CD4-positive, alpha-beta T cell treated with Interleukin-6 at 100 ng/mL for 8 hours (primary cell): ENCODE measurements around the gene ANTXR2.
"Not testable (repeated sequence)": the region's sequence is repeated elsewhere in the genome, so short reads cannot be mapped to it uniquely, and the experiment has no call there.

Experiments used
- DNase-seq: peaks from one replicate; pipeline ENCODE4 v3.0.0-alpha.2; 2020; ENCODE audit warnings: mixed read lengths, low spot score

ANTXR2 gene

GRCh38 chr4:80072744-80073472, at the start of gene ANTXR2:
Gene ANTXR2, minus strand, starts transcription at chr4:80073229. Its CDS starts 669 bp downstream, at chr4:80072560.
- peak; percentile 81 for DNase-seq

DNA sequence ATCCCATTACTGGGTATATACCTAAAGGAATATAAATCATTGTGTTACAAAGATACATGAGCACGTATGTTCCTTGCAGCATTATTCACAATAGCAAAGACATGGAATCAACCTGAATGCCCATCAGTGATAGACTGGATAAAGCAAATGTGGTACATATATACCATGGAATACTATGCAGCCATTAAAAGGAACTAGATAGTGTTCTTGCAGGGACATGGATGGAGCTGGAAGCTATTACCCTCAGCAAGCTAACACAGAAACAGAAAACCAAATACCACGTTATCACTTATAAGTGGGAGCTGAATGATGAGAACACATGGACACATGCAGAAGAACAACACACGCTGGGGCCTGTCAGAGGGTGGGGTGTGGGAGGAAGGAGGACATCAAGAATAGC, 48.8 kb upstream of the ANTXR2 start:
- not testable (repeated sequence) for DNase-seq

DNA sequence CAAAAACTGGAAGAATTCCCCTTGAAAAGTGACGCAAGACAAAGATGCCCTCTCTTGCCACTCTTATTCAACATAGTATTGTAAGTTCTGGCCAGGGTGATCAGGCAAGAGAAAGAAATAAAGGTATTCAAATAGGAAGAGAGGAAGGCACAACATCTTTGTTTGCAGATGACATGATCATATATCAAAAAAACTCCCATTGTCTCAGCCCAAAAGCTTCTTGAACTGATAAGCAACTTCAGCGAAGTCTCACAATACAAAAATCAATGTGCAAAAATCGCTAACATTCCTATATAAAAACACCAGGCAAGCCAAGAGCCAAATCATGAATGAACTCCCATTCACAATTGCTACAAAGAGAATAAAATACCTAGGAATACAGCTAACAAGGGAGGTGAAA, 46.6 kb upstream of the ANTXR2 start:
- not testable (repeated sequence) for DNase-seq

GRCh38 chr4:80116516-80116915, 43.5 kb upstream of the ANTXR2 start:
- DNase-seq, result no peak

DNA sequence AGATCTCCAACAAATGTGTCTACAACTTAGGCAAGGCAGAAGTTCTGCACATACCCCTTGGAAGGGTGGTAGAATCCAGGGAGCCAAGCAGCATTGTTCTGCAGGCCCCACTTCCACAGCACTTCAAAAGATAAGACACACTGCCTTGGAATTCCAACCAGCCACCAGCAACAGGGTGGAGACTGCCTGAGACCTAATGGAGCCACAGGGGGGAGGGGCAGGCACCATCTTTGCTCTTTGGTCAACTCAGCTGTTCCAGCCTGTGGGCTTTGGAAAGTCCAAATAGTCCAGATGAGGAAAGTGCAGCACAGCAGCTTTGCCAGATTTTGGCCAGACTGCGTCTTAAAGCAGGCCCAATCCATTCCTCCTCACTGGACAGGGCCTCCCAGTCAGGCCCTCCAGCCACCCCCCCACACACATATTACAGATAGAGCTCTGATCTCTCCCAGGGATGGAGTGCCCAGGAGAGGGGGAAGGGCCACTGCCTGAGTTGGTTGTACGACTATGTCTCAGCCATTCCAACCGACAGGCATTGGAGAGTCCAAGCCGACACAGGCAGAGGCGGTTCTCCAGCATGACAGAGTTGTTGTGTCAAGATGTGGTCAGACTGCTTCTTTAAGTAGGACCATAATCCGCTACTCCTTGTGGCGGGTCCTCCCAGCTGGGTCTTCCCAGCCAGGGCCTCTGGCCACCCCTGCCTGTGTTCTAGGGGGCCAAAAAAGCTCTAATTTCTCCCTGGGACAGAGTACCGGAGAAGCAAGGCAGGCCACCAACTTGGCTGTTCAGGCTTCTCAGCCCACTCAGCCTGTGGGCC, 42.5 kb upstream of the ANTXR2 start:
- DNase-seq, result no peak

GRCh38 chr4:80114732-80115265, 41.8 kb upstream of the ANTXR2 start:
- DNase-seq, result no peak

DNA sequence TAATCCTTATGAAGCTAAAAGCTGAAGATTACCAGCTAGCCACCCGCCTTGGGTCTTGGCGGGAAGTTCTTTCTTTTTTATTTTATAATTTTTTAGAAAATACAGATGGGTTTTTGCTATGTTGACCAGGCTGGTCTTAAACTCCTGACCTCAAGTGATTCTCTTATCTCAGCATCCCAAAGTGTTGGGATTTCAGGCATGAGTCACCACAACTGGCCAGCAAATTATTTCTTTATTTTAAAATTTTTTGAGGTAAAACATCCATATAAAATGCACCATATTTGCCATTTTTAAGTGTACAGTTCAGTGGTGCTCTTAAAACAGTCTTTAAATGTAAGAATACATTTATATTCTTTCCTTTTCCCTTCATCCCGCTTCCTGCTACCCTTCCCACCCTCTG, 40.6 kb upstream of the ANTXR2 start:
- no peak for DNase-seq

DNA sequence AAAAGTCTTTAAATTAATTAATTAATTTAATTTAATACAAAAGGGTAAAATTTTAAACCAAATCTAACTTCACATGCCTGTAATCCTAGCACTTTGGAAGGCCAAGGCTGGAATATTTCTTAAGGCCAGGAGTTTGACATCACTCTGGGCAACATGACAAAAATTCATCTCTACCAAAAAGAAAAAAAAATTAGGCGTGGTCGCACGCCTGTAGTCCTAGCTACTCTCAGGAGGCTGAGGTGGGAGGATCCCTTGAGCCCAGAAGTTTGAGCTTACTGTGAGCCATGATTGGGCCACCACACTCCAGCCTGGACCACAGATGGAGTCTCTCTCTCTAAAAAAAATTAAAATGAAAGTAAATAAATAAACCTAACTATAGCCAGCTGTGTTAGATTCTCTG, 39.2 kb upstream of the ANTXR2 start:
- no peak for DNase-seq

DNA sequence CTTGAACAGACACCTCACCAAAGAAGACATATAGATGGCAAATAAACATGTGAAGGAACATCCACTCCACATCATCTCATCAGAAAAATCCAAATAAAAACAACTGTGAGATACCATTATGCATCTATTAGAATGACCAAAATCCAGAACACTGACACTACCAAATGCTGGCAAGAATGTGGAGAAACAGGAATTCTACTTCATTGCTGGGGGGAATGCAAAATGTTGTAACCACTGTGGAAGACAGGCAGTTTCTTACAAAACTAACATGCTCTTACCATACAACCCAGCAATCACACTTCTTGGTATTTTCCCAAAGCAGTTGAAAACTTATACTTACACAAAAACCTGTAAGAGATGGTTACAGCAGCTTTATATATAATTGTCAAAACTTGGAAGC, 38.2 kb upstream of the ANTXR2 start:
- no peak for DNase-seq

DNA sequence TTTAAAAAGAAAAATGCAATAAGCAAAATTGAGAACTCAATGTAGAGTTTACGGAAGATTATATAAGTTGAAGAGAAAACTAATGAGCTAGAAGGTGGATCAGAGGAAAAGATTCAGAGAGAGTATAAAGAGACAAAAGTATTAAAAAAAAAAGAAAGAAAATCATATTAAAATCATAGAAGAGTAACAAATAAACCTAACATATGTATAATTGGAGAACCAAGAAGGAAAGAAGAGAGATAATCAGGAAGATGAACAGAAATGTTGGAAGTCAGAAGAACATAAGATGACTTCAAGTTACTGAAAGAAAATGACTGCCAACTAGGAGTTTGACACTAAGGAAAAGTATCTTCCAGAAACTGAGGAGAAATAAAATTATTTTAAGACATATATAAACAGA, 34.3 kb upstream of the ANTXR2 start:
- DNase-seq, result no peak

DNA sequence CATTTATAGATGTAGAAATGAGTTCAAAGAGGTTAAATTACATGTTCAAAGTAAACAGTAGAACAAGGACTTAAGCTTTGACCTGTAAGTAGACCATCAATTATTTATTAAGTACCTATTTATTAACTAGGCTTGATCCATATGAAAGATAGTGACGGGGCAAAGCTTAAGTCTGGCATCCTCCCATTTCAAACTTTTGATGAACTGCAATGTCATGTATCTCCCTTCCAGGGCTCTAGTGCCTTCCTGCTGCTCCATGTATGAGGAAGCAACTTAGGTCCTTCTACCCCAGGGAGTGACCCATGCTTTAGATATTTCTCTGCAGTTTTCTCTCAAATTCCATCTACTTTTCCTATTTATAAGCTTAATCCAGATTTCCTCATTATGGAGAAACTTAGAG, 31.9 kb upstream of the ANTXR2 start:
- no peak for DNase-seq

GRCh38 chr4:80103629-80104028, 30.6 kb upstream of the ANTXR2 start:
- no peak for DNase-seq

DNA sequence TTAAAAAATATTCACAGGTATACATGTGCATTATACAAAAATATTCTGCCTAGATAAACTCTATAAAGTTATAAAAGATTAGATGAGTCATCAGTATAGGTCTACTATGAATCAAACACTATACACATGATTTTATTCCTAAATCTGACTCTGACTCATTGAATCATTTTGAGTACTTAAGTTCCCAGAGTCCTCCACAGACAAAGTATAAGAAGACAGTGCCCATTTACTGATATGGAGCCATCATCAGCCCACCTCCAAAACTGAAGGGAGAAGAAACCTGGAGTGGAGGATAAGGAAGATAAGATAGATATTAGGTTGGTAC, 28.7 kb upstream of the ANTXR2 start:
- DNase-seq, result no peak

DNA sequence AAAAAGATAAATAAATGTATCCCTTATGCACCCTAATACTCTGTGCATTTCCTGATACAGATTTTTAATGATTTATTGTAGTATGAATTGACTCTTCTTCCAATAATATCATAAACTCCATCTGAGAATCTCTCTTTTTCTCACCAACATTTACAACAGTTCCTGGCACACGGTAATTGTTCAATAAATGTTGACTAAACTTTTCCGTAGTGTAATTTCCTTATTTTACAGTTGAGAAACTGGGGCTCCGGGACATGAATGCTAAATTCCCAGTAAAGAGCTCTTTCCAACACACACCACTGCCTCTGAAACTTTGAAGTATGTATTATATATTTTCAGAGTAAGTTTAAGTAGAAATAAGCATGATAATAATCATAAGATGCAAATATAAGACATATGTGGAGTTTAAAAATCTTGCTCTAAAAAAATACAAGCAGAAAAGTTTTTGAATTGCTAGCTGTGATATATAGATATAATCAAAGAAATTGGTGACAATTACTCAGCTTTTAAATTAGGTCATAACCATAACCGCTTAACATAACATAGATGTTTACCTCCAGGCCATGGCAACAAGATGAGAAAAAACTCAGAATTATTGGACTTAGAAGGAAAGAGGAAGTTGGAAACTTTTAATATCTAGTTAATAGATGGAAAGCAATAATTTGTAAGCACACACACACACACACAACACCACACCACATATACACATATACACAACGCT, 28.2 kb upstream of the ANTXR2 start:
- DNase-seq, result no peak

DNA sequence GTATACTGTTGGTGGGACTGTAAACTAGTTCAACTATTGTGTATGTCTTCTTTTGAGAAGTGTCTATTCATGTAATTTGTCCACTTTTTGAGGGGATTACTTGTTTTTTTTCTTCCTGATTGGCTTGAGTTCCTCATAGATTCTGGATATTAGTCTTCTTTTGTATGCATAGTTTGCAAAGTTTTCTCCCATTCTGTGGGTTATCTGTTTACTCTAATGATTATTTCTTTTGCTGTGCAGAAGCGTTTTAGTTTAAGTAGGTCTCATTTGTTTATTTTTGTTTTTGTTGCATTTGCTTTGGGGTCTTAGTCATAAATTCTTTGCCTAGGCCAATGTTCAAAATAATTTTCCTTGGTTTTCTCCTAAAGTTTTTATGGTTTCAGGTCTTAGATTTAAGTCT, 26.6 kb upstream of the ANTXR2 start:
- no peak for DNase-seq

GRCh38 chr4:80098635-80099034, 25.6 kb upstream of the ANTXR2 start:
- DNase-seq, result no peak

DNA sequence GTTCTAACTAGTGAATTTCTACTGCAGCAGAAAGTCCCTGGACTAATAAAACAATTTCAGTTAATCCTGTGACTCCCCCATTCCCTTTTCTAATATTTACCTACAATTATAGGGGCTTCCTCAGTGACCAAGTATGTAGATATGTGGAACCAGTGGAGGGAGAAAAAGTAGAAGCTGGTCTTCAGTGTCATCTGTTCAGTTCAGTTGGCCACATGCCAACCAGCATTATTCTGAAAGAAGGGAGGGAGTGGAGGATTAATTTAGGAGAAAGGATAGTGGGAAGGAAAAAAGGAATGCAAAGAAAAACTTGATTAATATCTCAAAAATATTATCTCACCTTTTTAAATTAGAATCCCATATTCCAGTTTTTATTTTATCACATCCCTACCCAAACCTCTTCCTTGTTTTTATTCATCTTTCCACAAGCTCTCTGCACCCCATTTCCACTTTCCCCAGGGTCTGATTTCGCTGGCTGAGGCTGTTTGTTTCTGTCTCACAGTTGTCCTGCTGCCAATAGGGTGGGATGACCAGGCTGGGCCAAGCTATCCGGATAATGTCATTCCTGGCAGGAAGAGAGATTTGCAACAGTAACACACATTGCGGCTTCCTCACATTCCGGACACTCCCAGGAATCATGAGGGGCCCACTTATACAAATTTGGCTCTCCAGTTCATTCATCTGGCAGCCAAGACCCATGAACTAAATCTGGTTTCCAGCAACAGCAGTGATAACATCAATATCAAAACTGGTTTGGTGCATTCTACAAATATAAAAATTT, 24.6 kb upstream of the ANTXR2 start:
- DNase-seq, result no peak

- DNase-seq, result no peak
These were observed 23.3 kb upstream of the ANTXR2 start for GRCh38 chr4:80096175-80096850.

- DNase-seq, result no peak
These were observed 21.2 kb upstream of the ANTXR2 start for GRCh38 chr4:80094191-80094590.

DNA sequence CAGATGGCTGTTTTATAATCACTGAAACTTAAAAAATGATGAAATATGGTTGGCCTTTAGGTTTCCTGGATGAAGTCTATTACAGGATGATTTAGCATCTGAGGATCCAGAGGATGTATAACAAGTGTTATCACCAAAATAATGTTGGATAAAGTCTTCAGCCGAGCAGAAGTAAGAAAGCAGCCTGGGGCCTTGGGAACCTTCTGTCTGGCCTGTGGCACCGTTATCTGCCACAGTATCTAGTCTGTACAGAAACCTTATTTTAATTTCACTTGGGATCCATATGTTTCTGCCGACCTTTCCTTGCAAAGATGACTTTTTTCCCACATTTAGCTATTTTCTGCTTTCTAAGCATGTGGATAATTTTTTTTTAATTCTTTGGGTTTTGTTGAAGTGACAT, 20.5 kb upstream of the ANTXR2 start:
- no peak for DNase-seq

DNA sequence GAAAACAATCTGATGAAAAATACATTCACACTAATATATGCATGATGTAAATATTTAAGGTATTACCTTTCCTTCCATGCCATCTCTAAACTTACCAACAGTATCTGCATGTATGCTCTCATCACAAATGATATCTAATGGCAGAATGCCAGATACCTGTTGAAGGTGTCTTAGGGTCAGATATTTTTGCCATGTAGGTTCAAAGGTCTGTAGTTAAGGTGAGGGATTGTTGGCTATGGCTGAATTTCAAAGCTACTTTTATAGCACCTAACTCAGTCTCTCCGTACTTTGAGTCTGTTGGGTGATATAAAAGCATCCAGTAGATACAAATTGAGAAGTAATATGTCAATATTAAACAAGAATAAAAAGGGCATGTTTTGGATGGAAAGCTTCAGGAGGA, 19.8 kb upstream of the ANTXR2 start:
- no peak for DNase-seq
